Activated CD4-positive, alpha-beta T cell treated with anti-CD3 and anti-CD28 coated beads, Interleukin-10, Interleukin-2, amounts not matched to agents 100 ng/mL and 50 ng/mL, durations not matched to agents 16 hours and 8 hours (primary cell): ENCODE data around the gene C21orf91.
A peak's percentile ranks its signal among the peaks of the same experiment; 100 is the strongest.
"Not testable (repeated sequence)": the region's sequence is repeated elsewhere in the genome, so short reads cannot be mapped to it uniquely, and the experiment has no call there.

Experiments
- DNase-seq: peaks from one replicate; pipeline ENCODE4 v3.0.0-alpha.2; 2020

C21orf91 gene

GRCh38 chr21:17775431-17776126 is 43.6 kb downstream of the C21orf91 start:
- peak; percentile 65 for DNase-seq

DNA sequence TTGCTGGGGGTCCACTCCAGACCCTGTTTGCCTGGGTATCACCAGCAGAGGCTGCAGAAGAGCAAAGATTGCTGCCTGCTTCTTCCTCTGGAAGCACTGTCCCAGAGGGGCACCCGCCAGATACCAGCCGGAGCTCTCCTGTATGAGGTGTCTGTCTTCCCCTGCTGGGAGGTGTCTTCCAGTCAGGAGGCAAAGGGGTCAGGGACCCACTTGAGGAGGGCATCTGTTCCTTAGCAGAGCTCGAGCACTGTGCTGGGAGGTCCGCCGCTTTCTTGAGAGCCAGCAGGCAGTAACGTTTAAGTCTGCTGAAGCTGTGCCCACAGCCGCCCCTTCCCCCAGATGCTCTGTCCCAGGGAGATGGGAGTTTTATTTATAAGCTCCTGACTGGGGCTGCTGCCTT is 44.1 kb downstream of the C21orf91 start:
- not testable (repeated sequence) for DNase-seq

DNA sequence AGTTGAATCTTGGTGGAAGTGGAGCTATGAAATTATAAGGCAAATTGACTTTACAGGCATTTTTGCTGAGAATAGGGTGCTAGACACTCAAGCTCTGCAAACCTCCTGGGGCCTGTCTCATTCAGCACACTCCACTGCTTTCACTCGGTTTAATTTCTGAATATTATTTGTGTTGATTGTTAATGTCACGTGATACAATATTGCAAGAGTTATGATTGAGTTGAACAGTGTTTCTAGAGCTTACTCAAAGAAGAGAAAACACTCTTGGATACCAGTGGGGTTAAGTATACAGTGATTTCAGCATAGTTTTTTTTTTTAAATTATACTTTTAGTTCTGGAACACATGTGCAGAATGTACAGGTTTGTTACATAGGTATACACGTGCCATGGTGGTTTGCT is 49.7 kb downstream of the C21orf91 start:
- no peak for DNase-seq

GRCh38 chr21:17768840-17769446 is 50.2 kb downstream of the C21orf91 start:
- no peak for DNase-seq

DNA sequence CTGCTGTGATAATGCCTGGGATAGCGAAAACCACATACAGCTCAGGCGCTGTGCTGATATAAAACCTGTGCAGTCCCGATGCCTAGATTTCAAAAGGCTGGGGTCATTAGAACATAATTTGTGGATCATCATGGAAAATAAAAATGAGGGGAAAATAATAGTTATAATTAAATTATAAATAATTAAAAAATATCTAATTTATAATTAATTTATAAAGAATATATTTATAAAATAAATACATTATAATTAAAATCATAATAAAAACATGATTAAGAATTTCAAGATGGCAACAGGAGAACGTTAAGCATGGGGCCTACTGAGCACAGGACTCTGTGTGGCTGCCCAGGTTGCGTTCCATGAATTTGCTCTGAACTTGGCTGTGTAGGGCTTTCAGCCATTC is 53.9 kb downstream of the C21orf91 start:
- DNase-seq = no peak

DNA sequence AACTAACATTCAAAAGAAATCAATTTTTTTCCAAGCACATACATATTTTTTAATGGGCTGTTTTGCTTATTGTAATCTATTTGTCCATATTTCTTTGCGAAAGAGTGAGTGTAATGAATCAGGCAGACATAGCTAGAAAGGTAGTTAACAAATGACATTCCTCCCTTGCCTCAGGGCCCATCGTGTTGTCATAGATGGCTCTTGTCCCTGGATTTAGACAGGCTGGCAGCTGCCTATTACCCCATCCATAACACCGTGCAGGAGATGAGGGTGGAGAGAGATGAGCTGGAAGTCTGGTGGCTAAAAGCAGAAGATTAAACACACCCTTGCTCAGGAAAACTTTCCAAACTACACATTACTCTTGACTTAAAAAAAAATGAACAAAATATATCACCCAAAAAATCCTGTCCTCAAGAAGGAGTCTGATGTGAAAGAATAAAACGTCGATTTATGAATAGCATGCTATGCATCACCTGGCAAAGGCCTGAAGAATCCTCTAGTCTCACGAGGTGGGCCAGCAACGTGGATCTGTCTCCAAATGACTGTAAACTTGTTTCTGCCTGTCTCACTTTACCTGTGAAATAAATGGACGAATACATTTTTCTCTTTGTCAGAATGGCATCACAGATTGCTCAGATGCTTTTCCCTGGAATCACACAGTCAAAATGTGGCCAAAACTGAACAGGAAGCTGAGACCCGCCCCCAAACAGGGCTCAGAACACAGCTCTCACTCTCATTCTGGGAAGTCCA is 55.7 kb downstream of the C21orf91 start:
- no peak for DNase-seq

DNA sequence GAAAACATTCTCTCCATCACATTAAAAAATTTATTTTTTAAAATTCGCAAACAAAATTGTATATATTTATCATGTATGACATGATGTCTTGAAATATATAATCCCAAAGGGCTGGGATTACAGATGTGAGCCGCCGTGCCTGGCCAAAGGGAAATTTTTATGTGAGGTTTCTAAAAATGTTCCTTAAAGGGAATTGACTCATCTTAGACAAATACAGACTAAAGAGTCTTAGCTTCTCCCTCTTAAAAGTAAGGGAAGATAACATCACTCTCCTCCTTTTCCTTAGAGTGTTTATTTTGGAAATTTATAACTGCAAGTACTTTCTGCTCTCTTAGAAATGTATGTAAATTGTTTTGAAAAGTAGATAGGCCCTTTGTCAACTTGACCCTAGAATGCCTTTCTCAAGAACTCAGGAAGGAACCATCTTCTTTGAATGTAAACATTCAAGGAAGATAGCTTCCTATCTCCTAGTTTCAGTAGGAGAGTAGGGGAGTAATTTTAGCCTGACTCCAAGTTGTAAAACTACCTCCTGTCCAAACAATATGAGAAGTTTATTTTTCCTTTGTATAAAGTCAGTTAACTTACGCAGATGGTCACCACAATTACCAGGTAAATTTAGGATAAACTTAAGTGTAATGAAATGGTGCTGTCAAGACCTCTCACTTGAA is 59.5 kb downstream of the C21orf91 start:
- DNase-seq = no peak

GRCh38 chr21:17758683-17759082 is 60.5 kb downstream of the C21orf91 start:
- DNase-seq = no peak

GRCh38 chr21:17757671-17758070 is 61.5 kb downstream of the C21orf91 start:
- no peak for DNase-seq

- no peak for DNase-seq
Observed at GRCh38 chr21:17753736-17754135, 65.4 kb downstream of the C21orf91 start.

GRCh38 chr21:17752171-17752570 is 67.0 kb downstream of the C21orf91 start:
- DNase-seq = no peak

DNA sequence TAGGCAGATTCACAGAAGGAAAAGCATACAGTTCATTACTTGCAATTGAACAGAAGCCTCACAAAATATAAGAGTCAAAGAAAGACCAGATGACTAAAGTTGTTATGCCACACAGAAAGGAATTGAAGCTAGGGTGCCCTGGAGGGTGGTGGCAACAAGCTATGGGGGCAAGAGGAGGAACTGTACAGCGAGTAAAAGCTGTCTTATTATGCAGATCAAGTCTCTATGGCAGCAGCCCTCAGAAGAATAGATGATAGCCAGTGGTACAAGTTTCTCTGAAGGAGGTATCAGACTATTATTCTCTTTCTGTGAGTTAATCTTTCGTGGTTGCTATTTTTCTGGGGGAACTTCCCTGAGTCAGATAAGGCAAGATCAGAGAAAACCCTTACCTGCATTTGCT is 72.2 kb downstream of the C21orf91 start:
- DNase-seq = no peak

- DNase-seq = no peak
Observed at GRCh38 chr21:17745086-17745485, 74.1 kb downstream of the C21orf91 start.

DNA sequence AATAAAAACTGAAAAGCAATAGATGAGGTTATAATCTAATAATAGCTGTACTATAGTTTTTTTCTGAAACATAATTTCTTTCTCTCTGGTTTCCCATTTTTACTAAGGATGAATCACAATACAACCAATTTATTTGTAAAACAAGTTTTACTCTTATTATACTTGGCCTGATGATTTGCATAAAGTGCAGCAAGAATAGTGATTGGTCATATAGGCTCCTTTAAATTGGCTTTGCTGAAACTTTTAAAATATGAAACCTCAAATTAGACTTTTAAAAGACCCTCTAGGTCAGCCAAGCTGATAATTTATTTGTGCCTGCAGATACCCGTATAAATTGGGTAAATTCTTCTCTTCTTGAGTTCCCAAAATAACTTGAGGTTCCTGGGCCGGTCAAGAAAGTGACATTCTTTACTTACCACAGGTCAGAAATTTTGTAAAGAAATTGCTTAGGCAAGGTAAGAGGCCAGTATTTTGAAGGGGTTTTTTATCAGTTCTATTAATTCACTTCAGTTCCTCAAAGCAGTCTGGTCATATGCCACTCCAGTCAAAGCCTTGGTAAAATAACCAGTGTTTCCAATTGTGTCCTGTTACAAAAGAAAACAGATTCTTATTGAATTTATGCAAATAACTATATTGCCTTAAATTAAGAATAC is 76.1 kb downstream of the C21orf91 start:
- no peak for DNase-seq

- DNase-seq = no peak
Observed at GRCh38 chr21:17742181-17742580, 77.0 kb downstream of the C21orf91 start.
